Activated CD8-positive, alpha-beta memory T cell treated with anti-CD3 and anti-CD28 coated beads, Interleukin-2, amount 10 ng/mL, durations not matched to agents 7 days and 5 days (primary cell): ENCODE measurements around the gene SNRPA1. TPM values are rescaled to one million over a fixed set of nuclear protein-coding genes. Genes with fewer than 3 reads are reported as not detected.
A peak's percentile ranks its signal among the peaks of the same experiment; 100 is the strongest.

Experiments
- ATAC-seq: fragments of 150-1000 bp; cut with Tn5 transposase; one replicate; pipeline ENCODE4 v1.10.0; 2021; ENCODE audit warnings: moderate library complexity
- CTCF ChIA-PET: fragments of 350-600 bp; sonication (Branson Sonifier 250); formaldehyde crosslinking; loops from one replicate; lab custom pipeline; 2021; ENCODE audit warnings: antibody characterized with exemption; lab: Charles Lee
- DNase-seq: peaks from one replicate; pipeline ENCODE4 v3.0.0-alpha.2; 2020
- H3K27ac Mint-ChIP-seq: one replicate; pipeline ENCODE4 v1.8.0; 2021; ENCODE audit warnings: mild to moderate bottlenecking, mixed read lengths
- H3K27me3 Mint-ChIP-seq: one replicate; pipeline ENCODE4 v1.8.0; 2021; ENCODE audit warnings: mixed read lengths
- H3K36me3 Mint-ChIP-seq: one replicate; pipeline ENCODE4 v1.8.0; 2021; ENCODE audit warnings: mild to moderate bottlenecking, mixed read lengths
- H3K4me1 Mint-ChIP-seq: one replicate; pipeline ENCODE4 v1.8.0; 2021; ENCODE audit warnings: mixed read lengths
- H3K4me3 Mint-ChIP-seq: one replicate; pipeline ENCODE4 v1.8.0; 2021; ENCODE audit warnings: mild to moderate bottlenecking, moderate library complexity, mixed read lengths
- H3K9me3 Mint-ChIP-seq: one replicate; pipeline ENCODE4 v1.8.0; 2022; ENCODE audit warnings: low read depth, mixed read lengths
- total RNA-seq, 2 experiments: library from RNA; stranded (reverse); gene quantifications; one replicate each; pipeline ENCODE4 v1.2.3, GENCODE V29; 2021

SNRPA1 gene
- total RNA-seq, 2 experiments from 2014 or later = 132 to 151 TPM

DNA sequence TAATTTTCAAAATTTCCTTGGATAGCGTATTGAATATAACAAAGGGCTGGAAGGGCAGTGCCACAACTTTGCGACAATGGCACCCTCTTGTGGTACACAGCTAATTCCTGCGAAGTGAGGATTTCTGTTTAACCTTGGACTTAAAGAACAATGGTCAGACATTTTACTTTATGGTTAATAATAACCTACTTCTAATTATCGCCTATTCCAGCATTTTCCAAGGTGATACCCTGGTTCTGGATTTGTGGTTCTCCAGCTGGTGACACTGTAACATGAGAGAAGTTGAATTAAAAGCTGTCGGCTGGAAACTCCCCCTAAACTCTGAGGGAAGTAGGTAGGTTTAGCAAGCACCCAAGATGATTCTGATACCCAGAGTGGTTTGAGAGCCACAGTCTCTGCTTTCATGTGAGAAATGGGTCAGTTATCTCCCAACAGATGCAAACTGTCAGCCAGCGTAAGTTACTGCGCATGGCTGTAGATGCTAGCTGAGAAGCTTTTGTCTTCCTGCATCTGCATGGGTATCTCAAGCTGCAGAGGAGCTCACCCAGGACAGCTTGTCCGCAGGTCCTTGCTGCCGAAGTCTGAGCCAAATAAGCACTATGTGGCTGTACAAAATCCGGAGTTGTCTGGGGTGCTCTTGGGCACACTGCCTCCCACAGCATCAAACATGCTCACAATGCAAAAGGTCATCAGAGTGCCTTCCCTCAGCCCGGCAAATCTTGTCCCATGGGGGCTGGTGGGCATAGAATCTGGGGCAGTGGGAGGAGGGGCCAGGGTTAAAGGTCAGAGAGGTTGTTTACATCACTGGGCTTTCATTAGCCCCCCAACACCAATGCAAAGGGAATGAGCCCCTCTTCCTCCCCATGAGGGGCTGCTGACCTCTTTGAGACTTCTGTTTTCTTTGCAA, 36.6 kb downstream of the SNRPA1 start:
- H3K27ac Mint-ChIP-seq = no peak overlapping the region
- DNase-seq (peak; percentile 69), ATAC-seq (peak; percentile 71)
- H3K27me3 Mint-ChIP-seq = peaks cover 21% of the 10 kb centered on the region
- H3K4me1 Mint-ChIP-seq = peaks cover 34% of the 10 kb centered on the region
- H3K9me3 Mint-ChIP-seq = no peaks in the 10 kb centered on the region
- CTCF ChIA-PET = interaction anchor here (0.7 to 20.8 kb wide), 34 partner anchors 9 to 908 kb away, joined by 3 to 244 read pairs (median 5); partner anchors contain the start of genes LRRK1 and SNRPA1
- no peaks in the 10 kb centered on the region for H3K36me3 Mint-ChIP-seq
- no peak overlapping the region for H3K4me3 Mint-ChIP-seq

- Mint-ChIP-seq H3K36me3 (no peaks in the 10 kb centered on the region), H3K9me3 (no peaks in the 10 kb centered on the region), H3K4me3 (no peak overlapping the region), H3K27me3 (peaks cover 21% of the 10 kb centered on the region), H3K4me1 (peaks cover 43% of the 10 kb centered on the region), H3K27ac (no peak overlapping the region)
- CTCF ChIA-PET = interaction anchor here (1.0 to 20.8 kb wide), 13 partner anchors 11 to 247 kb away, joined by 3 to 244 read pairs (median 20); no protein-coding TSS in a partner anchor
- ATAC-seq = no peak
- DNase-seq = no peak
Observed at GRCh38 chr15:101256757-101257156, 38.3 kb downstream of the SNRPA1 start.

GRCh38 chr15:101255615-101256241, 39.3 kb downstream of the SNRPA1 start:
- Mint-ChIP-seq H3K9me3 (no peaks in the 10 kb centered on the region), H3K36me3 (peaks cover 1% of the 10 kb centered on the region), H3K27me3 (peaks cover 21% of the 10 kb centered on the region), H3K4me3 (no peak overlapping the region), H3K4me1 (peaks cover 43% of the 10 kb centered on the region), H3K27ac (peak overlapping the region; percentile 44)
- DNase-seq (no peak), ATAC-seq (no peak)
- CTCF ChIA-PET = interaction anchor here (1.1 to 20.8 kb wide), 13 partner anchors 12 to 246 kb away, joined by 3 to 244 read pairs (median 20); no protein-coding TSS in a partner anchor

DNA sequence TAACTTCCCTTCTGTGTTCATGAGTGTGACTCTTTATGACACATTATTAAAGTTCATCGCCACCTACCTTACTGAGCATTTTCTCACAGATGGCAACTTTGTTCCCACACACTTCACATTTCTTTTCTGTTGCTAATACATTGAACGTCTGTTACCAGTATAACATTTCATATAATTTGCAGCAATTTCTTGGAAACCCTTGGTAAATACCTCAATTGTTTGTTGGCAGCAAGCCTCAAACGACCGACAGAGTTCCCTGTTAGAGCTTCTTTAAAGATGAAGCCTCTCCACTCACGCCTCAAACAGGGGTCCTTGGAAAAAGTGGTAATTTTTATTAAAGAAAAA, 40.0 kb downstream of the SNRPA1 start:
- CTCF ChIA-PET = interaction anchor here (1.7 to 20.8 kb wide), 9 partner anchors 11 to 246 kb away, joined by 4 to 244 read pairs (median 48); no protein-coding TSS in a partner anchor

DNA sequence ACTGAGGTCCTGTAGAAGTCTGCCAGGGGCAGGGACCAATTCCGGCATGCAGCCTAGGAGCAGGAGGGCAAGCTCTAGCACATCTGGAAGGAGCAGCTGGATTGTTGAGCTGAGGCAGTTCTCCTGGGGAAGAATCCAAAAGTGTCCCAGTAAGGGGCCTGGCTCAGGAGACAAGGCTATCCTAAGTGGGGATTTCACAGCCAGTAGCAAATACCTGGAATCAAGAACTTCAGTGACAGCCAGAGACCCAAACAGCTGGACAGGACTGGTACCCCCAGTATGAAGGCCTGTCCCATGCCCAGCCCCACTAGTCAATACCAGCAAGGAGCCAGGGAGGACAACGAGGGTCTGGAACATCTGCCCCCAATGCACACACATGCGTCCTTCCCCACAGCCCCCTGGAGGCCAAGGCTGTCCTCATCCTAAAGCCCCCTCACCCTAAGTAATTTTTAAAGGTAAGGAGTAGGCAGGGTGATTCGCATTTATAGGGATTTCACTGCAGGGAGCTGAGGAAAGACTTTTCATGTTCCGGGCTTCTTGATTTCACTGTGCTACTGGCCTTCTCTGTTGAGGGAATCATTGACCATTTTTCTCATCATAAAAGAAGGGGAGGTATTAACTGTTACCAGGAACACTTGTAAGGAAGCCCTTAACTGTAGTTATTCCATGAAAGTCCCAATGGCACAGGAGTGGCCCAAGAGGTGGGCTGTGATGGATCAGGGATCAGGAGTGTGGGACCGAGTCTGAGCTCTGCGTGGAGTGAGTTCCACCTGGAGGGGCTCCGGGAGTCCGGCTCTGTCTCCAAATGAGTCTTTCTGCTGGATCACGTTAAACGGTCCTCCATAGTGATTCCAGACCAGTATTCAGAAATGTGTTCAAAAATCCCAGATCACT, 40.6 kb downstream of the SNRPA1 start:
- Mint-ChIP-seq H3K4me1 (peaks cover 53% of the 10 kb centered on the region), H3K27me3 (peaks cover 11% of the 10 kb centered on the region), H3K36me3 (peaks cover 14% of the 10 kb centered on the region), H3K27ac (no peak overlapping the region), H3K9me3 (no peaks in the 10 kb centered on the region), H3K4me3 (no peak overlapping the region)
- CTCF ChIA-PET = interaction anchor here (1.0 to 20.8 kb wide), 9 partner anchors 11 to 245 kb away, joined by 4 to 244 read pairs (median 20); no protein-coding TSS in a partner anchor
- ATAC-seq = no peak
- no peak for DNase-seq

More for the DNA sequence above, 40.0 kb downstream of the SNRPA1 start:
- ATAC-seq (no peak), DNase-seq (no peak)
- Mint-ChIP-seq H3K36me3 (peaks cover 8% of the 10 kb centered on the region), H3K4me3 (no peak overlapping the region), H3K27ac (no peak overlapping the region), H3K27me3 (peaks cover 15% of the 10 kb centered on the region), H3K9me3 (no peaks in the 10 kb centered on the region), H3K4me1 (peaks cover 46% of the 10 kb centered on the region)

DNA sequence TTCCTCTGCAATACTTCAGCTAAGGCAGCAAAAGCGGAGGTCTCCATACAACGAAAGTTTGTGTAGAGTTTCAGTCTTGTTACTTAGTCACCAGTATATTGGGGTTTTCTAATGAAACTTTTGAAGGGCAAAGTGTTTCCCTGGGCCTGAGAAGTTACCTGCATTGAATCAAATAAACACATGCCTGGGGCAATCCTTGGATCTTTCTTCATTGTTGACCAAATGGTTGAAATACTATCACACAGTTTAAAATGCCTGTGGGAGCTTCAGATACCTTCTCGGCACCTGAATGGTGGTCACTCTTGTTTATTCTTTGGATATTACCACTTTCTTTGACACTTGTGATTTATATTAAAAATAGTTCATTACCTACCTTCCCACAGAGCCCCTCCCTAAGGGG, 42.2 kb downstream of the SNRPA1 start:
- H3K36me3 Mint-ChIP-seq = peaks cover 19% of the 10 kb centered on the region
- peak overlapping the region; percentile 89 for H3K27ac Mint-ChIP-seq
- no peaks in the 10 kb centered on the region for H3K9me3 Mint-ChIP-seq
- H3K27me3 Mint-ChIP-seq = no peaks in the 10 kb centered on the region
- peaks cover 62% of the 10 kb centered on the region for H3K4me1 Mint-ChIP-seq
- no peak for ATAC-seq
- CTCF ChIA-PET = interaction anchor here (0.9 to 20.8 kb wide), 6 partner anchors 9 to 243 kb away, joined by 3 to 244 read pairs (median 62); no protein-coding TSS in a partner anchor
- peak overlapping the region; percentile 85 for H3K4me3 Mint-ChIP-seq
- DNase-seq = peak; percentile 39

DNA sequence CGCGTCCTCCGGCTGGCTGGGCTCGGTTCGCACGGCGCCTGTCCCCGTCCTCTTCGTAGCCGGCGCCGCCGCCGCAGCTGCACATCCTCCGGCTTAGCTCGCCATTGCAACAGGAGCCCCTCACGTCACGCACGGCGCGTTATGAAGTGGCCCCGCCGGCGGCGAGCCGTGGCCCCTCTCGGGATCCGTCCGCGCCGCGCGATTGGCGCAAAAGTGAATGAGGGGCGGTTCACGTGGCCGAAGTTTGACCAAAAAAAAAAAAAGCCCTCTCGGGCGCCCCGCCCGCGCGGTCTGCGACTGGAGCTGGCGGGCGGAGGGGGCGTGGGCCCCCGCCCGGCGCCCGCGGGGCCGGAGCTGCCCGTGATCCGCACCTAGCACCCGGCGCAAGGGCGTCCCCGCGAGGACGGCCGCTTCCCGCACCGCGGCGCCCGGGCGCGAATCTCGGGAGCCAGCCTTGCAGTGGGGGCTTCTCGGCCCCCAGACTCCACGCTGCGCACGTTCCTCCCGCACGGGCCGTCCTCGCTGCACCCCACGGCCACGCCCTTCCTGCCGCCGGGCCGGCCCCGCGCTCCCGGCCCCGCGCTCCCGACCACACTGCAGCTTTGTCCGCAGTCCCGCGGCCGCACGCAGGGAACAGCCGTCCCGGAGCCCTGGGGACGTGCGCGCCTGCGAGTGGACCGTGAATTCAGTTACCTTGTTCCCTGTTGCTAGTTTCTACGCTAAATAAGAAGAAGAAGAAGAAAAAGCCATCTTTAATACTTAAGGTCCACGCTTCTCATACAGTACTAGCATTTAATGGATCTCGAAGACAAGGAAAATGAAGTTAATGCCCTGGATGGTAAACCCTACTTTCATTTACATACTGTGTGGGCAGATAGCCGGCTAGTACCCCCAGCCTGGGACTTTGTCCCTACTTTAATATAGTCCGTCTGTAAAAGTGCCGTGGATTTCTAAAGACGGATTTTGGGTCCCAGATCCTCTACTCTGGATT, 42.9 kb downstream of the SNRPA1 start, which contains the start of gene CHSY1:
CHSY1 (minus strand) TSS at position 219 of the 991 bp plus-strand sequence. CDS start 592 bp downstream, outside the sequence.
- peak within 1 kb of the TSS; percentile 89 for H3K27ac Mint-ChIP-seq
- peak within 1 kb of the TSS; percentile 85 for H3K4me3 Mint-ChIP-seq
- H3K4me1 Mint-ChIP-seq = peaks cover 69% of the 10 kb centered on the region
- ATAC-seq = peak; percentile 82
- peaks cover 21% of the 10 kb centered on the region for H3K36me3 Mint-ChIP-seq
- CTCF ChIA-PET = interaction anchor here (0.7 to 20.8 kb wide), 17 partner anchors 8 to 654 kb away, joined by 3 to 244 read pairs (median 4); no protein-coding TSS in a partner anchor
- DNase-seq = peak; percentile 92
- H3K9me3 Mint-ChIP-seq = no peaks in the 10 kb centered on the region
- H3K27me3 Mint-ChIP-seq = no peaks in the 10 kb centered on the region

GRCh38 chr15:101250873-101251829, 43.9 kb downstream of the SNRPA1 start:
- peak; percentile 43 for DNase-seq
- Mint-ChIP-seq H3K4me1 (peaks cover 72% of the 10 kb centered on the region), H3K27me3 (no peaks in the 10 kb centered on the region), H3K27ac (peak overlapping the region; percentile 85), H3K36me3 (peaks cover 31% of the 10 kb centered on the region), H3K4me3 (peak overlapping the region; percentile 80), H3K9me3 (no peaks in the 10 kb centered on the region)
- CTCF ChIA-PET = interaction anchor here (0.7 to 20.8 kb wide), 18 partner anchors 7 to 246 kb away, joined by 3 to 244 read pairs (median 4); no protein-coding TSS in a partner anchor
- ATAC-seq = peak; percentile 31

GRCh38 chr15:101250341-101250831, 44.7 kb downstream of the SNRPA1 start:
- no peak for DNase-seq
- H3K27ac Mint-ChIP-seq = peak overlapping the region; percentile 85
- ATAC-seq = no peak
- H3K9me3 Mint-ChIP-seq = no peaks in the 10 kb centered on the region
- peaks cover 38% of the 10 kb centered on the region for H3K36me3 Mint-ChIP-seq
- no peaks in the 10 kb centered on the region for H3K27me3 Mint-ChIP-seq
- peak overlapping the region; percentile 80 for H3K4me3 Mint-ChIP-seq
- H3K4me1 Mint-ChIP-seq = peaks cover 75% of the 10 kb centered on the region
- CTCF ChIA-PET = interaction anchor here (0.9 to 20.8 kb wide), 7 partner anchors 9 to 245 kb away, joined by 3 to 244 read pairs (median 5); no protein-coding TSS in a partner anchor

DNA sequence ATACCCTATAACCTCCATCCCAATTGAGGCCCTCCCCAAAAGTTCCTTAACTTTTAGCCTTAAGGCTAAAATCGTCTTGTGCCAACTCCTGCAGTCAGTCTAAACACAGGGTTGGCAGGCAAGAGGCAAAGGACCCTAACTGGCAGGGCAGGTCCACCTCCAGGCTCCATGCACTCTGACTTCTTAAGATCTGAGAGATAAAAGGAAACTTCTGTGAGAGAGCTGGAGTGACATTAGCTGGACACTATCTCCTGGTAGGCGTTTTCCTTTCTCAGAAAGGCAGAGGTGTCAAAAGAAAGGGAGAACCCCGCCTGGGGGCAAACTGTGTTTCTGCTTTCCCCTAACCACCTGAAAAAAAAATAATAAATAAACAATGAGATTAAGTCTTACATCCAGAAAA, 46.8 kb downstream of the SNRPA1 start:
- Mint-ChIP-seq H3K9me3 (no peaks in the 10 kb centered on the region), H3K36me3 (peaks cover 51% of the 10 kb centered on the region), H3K27me3 (no peaks in the 10 kb centered on the region), H3K4me3 (peak overlapping the region; percentile 25), H3K4me1 (peaks cover 78% of the 10 kb centered on the region), H3K27ac (peak overlapping the region; percentile 19)
- DNase-seq = no peak
- ATAC-seq = no peak
- CTCF ChIA-PET = interaction anchor here (0.9 to 20.8 kb wide), 9 partner anchors 7 to 242 kb away, joined by 3 to 244 read pairs (median 3); partner anchors contain the start of gene CHSY1
